Pancreas (tissue), 10 donors: ENCODE measurements around the gene ZMYND19. TPM values are rescaled to one million over a fixed set of nuclear protein-coding genes. Genes with fewer than 3 reads are reported as not detected.

Experiments used
- ATAC-seq, 4 donors: fragments of 200-7000 bp; cut with Tn5 transposase; one replicate each; pipeline versions ENCODE4 v1.8.0 to v1.9.1; 2020; ENCODE audit warnings: mild to moderate bottlenecking in 4 of 4, moderate library complexity in 4 of 4
- DNase-seq, 6 donors: peaks; one replicate each; pipeline ENCODE4 v3.0.0-alpha.2; 2020
- FAIRE-seq: peaks from 2 replicates; lab custom pipeline; 2012; peaks lifted over from hg19 to GRCh38; lab: Jason Lieb, UNC
- H3K27ac ChIP-seq, 4 donors: fragments of 200-600 bp; sonication (generic); 1 replicate in 3 of 4; 2 replicates in 1 of 4; pipeline versions ENCODE4 v1.5.0 to v1.8.0; 2020
- H3K27me3 ChIP-seq, 4 donors: fragments of 200-600 bp; one replicate each; pipeline ENCODE4 v1.8.0; 2021
- H3K36me3 ChIP-seq, 3 donors: fragments of 200-600 bp; sonication (generic) in 1 of 3; one replicate each; pipeline versions ENCODE4 v1.5.0 to v1.8.0; 2020 to 2021
- H3K4me1 ChIP-seq, 3 donors: fragments of 200-600 bp; one replicate each; pipeline ENCODE4 v1.8.0; 2021
- H3K4me3 ChIP-seq, 4 donors: fragments of 200-600 bp; sonication (generic) in 2 of 4; one replicate each; pipeline versions ENCODE4 v1.5.0 to v1.8.0; 2020 to 2021
- H3K9me3 ChIP-seq, 4 donors: fragments of 200-600 bp; one replicate each; pipeline ENCODE4 v1.8.0; 2021
- CTCF ChIP-seq, 4 donors: fragments of 200-600 bp; sonication (generic) in 3 of 4; IDR thresholded peaks; one replicate each; pipeline versions ENCODE4 v1.5.0 to v1.8.0; 2021; ENCODE audit warnings: antibody characterized with exemption in 4 of 4
- WGBS, 2 donors: extraction: QIAGEN DNeasy Blood & Tissue Kit; methylation state at CpG; one replicate each; pipeline ENCODE4 v1.1.7; 2013; 5-methylcytosine and 5-hydroxymethylcytosine counted together
- intact Hi-C, 3 donors: fragments of 100-400 bp; cut with DNase I; formaldehyde crosslinking; loops; one replicate each; pipeline versions ENCODE4 v1.11.1 to v1.14.2; 2022
- polyA plus RNA-seq, 2 donors: library from polyadenylated mRNA; stranded (reverse); fragments of 200-250 nt; gene quantifications; one replicate each; pipeline ENCODE4 v1.2.3, GENCODE V29; 2013
- total RNA-seq, 6 donors: library from RNA; stranded (reverse); fragmentation: NEBNext Ultra II Directional in 4 of 6; extraction: Animal tissue kit (Norgen Biotek cat#: 25700) in 4 of 6; gene quantifications; one replicate each; pipeline versions ENCODE4 v1.2.1 to v1.2.4, GENCODE V29; 2021 to 2023
- donor health status: healthy with polysubstance abuse.
- donor health status: DM: no; HTN: no; CAD: no; lungs with moderate emphysema.
- donor health status: DM: no; HTN: no; CAD: no.
- donor health status: control.
- donor health status: control.
- donor health status: Bipolar disorder and iron deficiency.
- donor health status: DM: yes; HTN: yes; CAD: no.
- donor health status: DM: no; HTN: no; CAD: no.
- donor health status: DM: no; HTN: no; CAD: no.
- donor health status: DM: yes; HTN: yes; CAD: no.

ZMYND19 gene
- total RNA-seq, result 10 to 100 TPM in 1 of 6 donors, 1 to 10 TPM in 5; 6.1 to 11.1 (median 9.1) TPM
- 10 to 100 TPM; 18.0 to 18.6 TPM for polyA plus RNA-seq

- 1% methylated on average over 58 to 113 of the region's 113 CpGs for WGBS, 2 donors
- FAIRE-seq, result no peak
Observed at GRCh38 chr9:137590469-137591383, at the start of gene ZMYND19. ZMYND19 (minus strand) TSS chr9:137590512; CDS start chr9:137590263, 249 bp downstream.

GRCh38 chr9:137639303-137640051, 49.2 kb upstream of the ZMYND19 start:
- no peak for TF ChIP-seq CTCF (IDR thresholded peaks at IDR 0.05)
- Histone ChIP-seq H3K4me3 (no peak overlapping the region), H3K27ac (no peak overlapping the region), H3K9me3 (no peaks in the 10 kb centered on the region), H3K36me3 (peaks cover 0 to 5% (median 0%) of the 10 kb centered on the region in 3 donors), H3K27me3 (no peaks in the 10 kb centered on the region), H3K4me1 (no peaks in the 10 kb centered on the region)
- ATAC-seq (peak in 1 of 4 donors; percentile 45), DNase-seq (no peak), FAIRE-seq (no peak)
- 79 to 83% methylated on average over 12 of the region's 12 CpGs for WGBS, 2 donors
- intact Hi-C loops, result no loop called here

More at GRCh38 chr9:137590469-137591383, at the start of gene ZMYND19:
- no peaks in the 10 kb centered on the region for H3K27me3 ChIP-seq
- H3K27ac ChIP-seq, result peak within 1 kb of the TSS in 2 of 4 donors; percentile 3 to 46
- intact Hi-C loops, result no loop called here
- H3K36me3 ChIP-seq, result peaks cover 0 to 11% (median 7%) of the 10 kb centered on the region in 3 donors
- ATAC-seq, result peak; percentile 88 to 97 (median 93)
- peaks cover 4 to 25% (median 11%) of the 10 kb centered on the region in 3 donors for H3K4me1 ChIP-seq
- DNase-seq, result peak; percentile 84 to 98 (median 93)
- no peaks in the 10 kb centered on the region for H3K9me3 ChIP-seq
- TF ChIP-seq CTCF (IDR thresholded peaks at IDR 0.05), result no peak
- H3K4me3 ChIP-seq, result peak within 1 kb of the TSS; percentile 42 to 86 (median 57)

GRCh38 chr9:137638680-137639079, 48.4 kb upstream of the ZMYND19 start:
- Histone ChIP-seq H3K4me1 (no peaks in the 10 kb centered on the region), H3K4me3 (no peak overlapping the region), H3K36me3 (peaks cover 0 to 5% (median 0%) of the 10 kb centered on the region in 3 donors), H3K27ac (no peak overlapping the region), H3K27me3 (no peaks in the 10 kb centered on the region), H3K9me3 (no peaks in the 10 kb centered on the region)
- FAIRE-seq (no peak), ATAC-seq (no peak), DNase-seq (peak in 1 of 6 donors; percentile 18)
- 93 to 95% methylated on average over 6 of the region's 6 CpGs for WGBS, 2 donors
- intact Hi-C loops, result no loop called here
- no peak for TF ChIP-seq CTCF (IDR thresholded peaks at IDR 0.05)

GRCh38 chr9:137634016-137634415, 43.7 kb upstream of the ZMYND19 start:
- DNase-seq, result no peak
- Histone ChIP-seq H3K4me1 (peaks cover 0 to 6% (median 0%) of the 10 kb centered on the region in 3 donors), H3K9me3 (no peaks in the 10 kb centered on the region), H3K27me3 (no peaks in the 10 kb centered on the region), H3K36me3 (no peaks in the 10 kb centered on the region), H3K4me3 (no peak overlapping the region), H3K27ac (no peak overlapping the region)
- no peak for FAIRE-seq
- intact Hi-C loops, result no loop called here
- no peak for ATAC-seq
- WGBS, 2 donors, result 85 to 89% methylated on average over 5 of the region's 5 CpGs
- no peak for TF ChIP-seq CTCF (IDR thresholded peaks at IDR 0.05)
